ENCODE measurements around the gene TLR1.

- TF ChIP-seq EZH2 (optimal IDR thresholded peaks at IDR 0.05; ENCODE audit: low read depth, low read length) (no peak), CTCF (IDR thresholded peaks at IDR 0.05; ENCODE audit: low read length) (no peak), EZH2phosphoT487 (IDR thresholded peaks at IDR 0.05; ENCODE audit: low read length) (no peak)
These were observed 9.5 kb downstream of the TLR1 start for GRCh38 chr4:38795087-38795486.
